Measurements from ENCODE around the gene RADIL. TPM values are rescaled to one million over a fixed set of nuclear protein-coding genes. Genes with fewer than 3 reads are reported as not detected.
A peak's percentile ranks its signal among the peaks of the same experiment; 100 is the strongest.

RADIL gene
- total and polyA plus RNA-seq, 9 of the 15 experiments (the other 6 are each of a cell fraction or from before 2014, with no cell fraction given), result 0.06 to 8.1 (median 1.9) TPM; not detected in 1

DNA sequence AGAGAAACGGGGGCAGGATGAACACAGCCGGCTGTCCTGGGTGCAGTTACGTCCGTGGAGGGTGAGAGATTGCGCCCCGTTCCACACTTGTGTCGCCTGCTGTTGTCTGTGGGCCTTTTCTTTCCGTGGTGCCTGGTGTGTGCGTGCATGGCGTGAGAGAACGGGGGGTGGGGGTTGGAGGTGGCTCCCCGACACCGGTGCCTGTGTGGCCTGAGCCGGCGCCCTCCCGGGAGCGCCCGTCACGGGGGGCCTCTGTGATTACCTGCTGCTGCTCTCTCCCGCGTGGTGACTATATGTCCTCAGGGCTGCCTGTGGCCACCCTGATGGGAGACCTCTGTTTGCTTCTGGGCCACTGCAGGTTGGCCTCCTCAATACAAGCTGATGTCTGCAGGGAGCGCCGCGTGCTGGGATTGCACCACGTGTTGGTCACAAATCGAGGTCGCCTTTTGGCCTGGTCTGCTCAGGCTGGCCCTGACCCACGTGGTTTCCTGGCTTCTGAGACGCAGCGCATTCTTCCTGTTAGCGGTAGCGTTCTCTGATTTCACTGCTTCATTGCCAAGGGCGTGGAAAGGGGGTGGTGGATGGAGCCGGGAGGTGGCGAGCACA is 119.0 kb downstream of the RADIL start (continued):
- TF ChIP-seq, protein P1, sequence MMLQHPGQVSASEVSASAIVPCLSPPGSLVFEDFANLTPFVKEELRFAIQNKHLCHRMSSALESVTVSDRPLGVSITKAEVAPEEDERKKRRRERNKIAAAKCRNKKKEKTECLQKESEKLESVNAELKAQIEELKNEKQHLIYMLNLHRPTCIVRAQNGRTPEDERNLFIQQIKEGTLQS (IDR thresholded peaks at IDR 0.05), result no peak
- TF ChIP-seq, protein P1 (CRISPR knock-in tag; conservative IDR thresholded peaks at IDR 0.05), result no peak
- TF ChIP-seq POLR2G (IDR thresholded peaks at IDR 0.05; ENCODE audit: low read depth, low read length) (peak; percentile 50), ZNF232 (CRISPR knock-in tag; IDR thresholded peaks at IDR 0.05) (no peak)
- TF ChIP-seq, protein P2, sequence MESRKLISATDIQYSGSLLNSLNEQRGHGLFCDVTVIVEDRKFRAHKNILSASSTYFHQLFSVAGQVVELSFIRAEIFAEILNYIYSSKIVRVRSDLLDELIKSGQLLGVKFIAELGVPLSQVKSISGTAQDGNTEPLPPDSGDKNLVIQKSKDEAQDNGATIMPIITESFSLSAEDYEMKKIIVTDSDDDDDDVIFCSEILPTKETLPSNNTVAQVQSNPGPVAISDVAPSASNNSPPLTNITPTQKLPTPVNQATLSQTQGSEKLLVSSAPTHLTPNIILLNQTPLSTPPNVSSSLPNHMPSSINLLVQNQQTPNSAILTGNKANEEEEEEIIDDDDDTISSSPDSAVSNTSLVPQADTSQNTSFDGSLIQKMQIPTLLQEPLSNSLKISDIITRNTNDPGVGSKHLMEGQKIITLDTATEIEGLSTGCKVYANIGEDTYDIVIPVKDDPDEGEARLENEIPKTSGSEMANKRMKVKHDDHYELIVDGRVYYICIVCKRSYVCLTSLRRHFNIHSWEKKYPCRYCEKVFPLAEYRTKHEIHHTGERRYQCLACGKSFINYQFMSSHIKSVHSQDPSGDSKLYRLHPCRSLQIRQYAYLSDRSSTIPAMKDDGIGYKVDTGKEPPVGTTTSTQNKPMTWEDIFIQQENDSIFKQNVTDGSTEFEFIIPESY (CRISPR knock-in tag; IDR thresholded peaks at IDR 0.05), result peak; percentile 50; the same call in 1 of the 2 replicates

DNA sequence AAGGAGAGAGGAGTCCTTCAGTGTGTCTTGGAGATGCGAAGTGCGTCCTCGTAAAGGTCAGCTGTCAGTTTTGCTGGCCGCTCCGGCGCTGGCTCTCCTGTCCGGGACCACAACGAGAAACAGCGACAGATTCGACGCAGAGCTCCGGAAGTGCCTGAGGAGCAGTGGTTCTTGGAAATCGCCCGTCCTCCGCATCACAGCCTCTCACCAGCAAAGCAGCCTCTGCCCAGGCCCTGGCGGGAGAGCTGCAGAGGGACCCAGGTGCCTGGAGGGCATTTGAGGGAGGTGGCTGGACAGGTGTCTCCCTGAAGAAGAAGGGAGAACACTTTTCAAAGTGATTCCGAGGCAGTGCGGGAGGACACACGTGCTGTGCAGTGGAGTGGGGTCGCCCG is 119.7 kb downstream of the RADIL start:
- 95% methylated on average over 20 of the region's 21 CpGs for WGBS (ENCODE audit: insufficient coverage, low coverage, missing lambda C conversion rate)
- Histone ChIP-seq H3K4me2 (ENCODE audit: insufficient read depth, low read length) (no peak overlapping the region), H3K79me2 (ENCODE audit: control insufficient read depth, insufficient read depth, low read length) (no peaks in the 10 kb centered on the region), H3K27ac (ENCODE audit: extremely low read depth, low read depth, low read length) (no peak overlapping the region), H3K36me3 (ENCODE audit: control insufficient read depth, insufficient read depth, low read length) (peaks cover 67% of the 10 kb centered on the region; the same call in 2 of the 3 replicates), H3K27me3 (ENCODE audit: control insufficient read depth in 2 of 2, insufficient read depth in 2 of 2, low read length in 2 of 2) (no peaks in the 10 kb centered on the region), H3K9me3 (replicated peaks; ENCODE audit: control insufficient read depth, insufficient read depth, low read depth, low read length) (no peaks in the 10 kb centered on the region), H4K20me1 (replicated peaks; ENCODE audit: control insufficient read depth, insufficient read depth, low read length) (0 out of 2 replicates have a peak, but pooled peaks cover 4% of the 10 kb centered on the region), H2AFZ (ENCODE audit: low read depth, low read length) (no peak overlapping the region), H3K9me1 (ENCODE audit: control insufficient read depth, insufficient read depth, low read length) (peaks cover 5% of the 10 kb centered on the region), H3K4me3 (no peak overlapping the region), H3K9ac (ENCODE audit: insufficient read depth in 1 of 2, low read depth in 2 of 2, low read length in 2 of 2) (peak overlapping the region in 1 of 2 experiments; percentile 1; a peak in 1 of 4 replicates), H3K4me1 (replicated peaks in 1 of 2; ENCODE audit: control insufficient read depth in 2 of 2, insufficient read depth in 2 of 2, low read length in 2 of 2) (peaks cover 0 to 15% of the 10 kb centered on the region in 2 experiments; a peak in 1 of 5 replicates)
- DNase-seq (ENCODE audit: extremely low read depth in 1 of 4, low spot score in 3 of 4), result no peak
- intact Hi-C loops (cut with micrococcal nuclease) (no loop called here), in situ Hi-C loops (cut with MboI) (no loop called here)
- TF ChIP-seq, protein P3, sequence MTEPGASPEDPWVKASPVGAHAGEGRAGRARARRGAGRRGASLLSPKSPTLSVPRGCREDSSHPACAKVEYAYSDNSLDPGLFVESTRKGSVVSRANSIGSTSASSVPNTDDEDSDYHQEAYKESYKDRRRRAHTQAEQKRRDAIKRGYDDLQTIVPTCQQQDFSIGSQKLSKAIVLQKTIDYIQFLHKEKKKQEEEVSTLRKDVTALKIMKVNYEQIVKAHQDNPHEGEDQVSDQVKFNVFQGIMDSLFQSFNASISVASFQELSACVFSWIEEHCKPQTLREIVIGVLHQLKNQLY (CRISPR knock-in tag; conservative IDR thresholded peaks at IDR 0.05), result no peak
- TF ChIP-seq RBM22 (IDR thresholded peaks at IDR 0.05; ENCODE audit: low read depth, low read length, poor library complexity, severe bottlenecking) (peak; percentile 5), HNRNPH1 (optimal IDR thresholded peaks at IDR 0.05; ENCODE audit: low read depth, low read length) (no peak), RFX7 (CRISPR knock-in tag; IDR thresholded peaks at IDR 0.05) (no peak), KLF16 (IDR thresholded peaks at IDR 0.05) (no peak), ZBED1 (IDR thresholded peaks at IDR 0.05) (no peak), ZSCAN29 (IDR thresholded peaks at IDR 0.05) (no peak), ATF7 (IDR thresholded peaks at IDR 0.05) (no peak)
- ATAC-seq, result no peak
- FAIRE-seq, result no peak
- POLR2A ChIA-PET, result interaction anchor here (1.9 kb wide), 1 partner anchor 12 kb away, joined by 9 read pairs; the partner anchor contains the start of gene AP5Z1
- BruUV-seq (replicated peaks), result no TSS peak
- CTCF ChIA-PET (ENCODE audit: low intra/inter-chr PET ratio), result interaction anchor here (0.6 kb wide), 1 partner anchor 79 kb away, joined by 4 read pairs; no protein-coding TSS in a partner anchor
